ENCODE results near the gene C2orf72.

GRCh38 chr2:231094736-231095346 lies 57.5 kb downstream of the C2orf72 start:
- no peak for TF ChIP-seq EZH2 (IDR thresholded peaks at IDR 0.05; ENCODE audit: insufficient read depth, low read length)
- no peak for TF ChIP-seq CTCF (IDR thresholded peaks at IDR 0.05; ENCODE audit: insufficient read depth, low read depth, low read length)

Data from astrocyte (in vitro differentiated cells and primary cell).